SK-MEL-5 (cell line): Measurements from ENCODE around the gene HSPB6. TPM values are rescaled to one million over a fixed set of nuclear protein-coding genes. Genes with fewer than 3 reads are reported as not detected.
A peak's percentile ranks its signal among the peaks of the same experiment; 100 is the strongest.
"Not testable (repeated sequence)": the region's sequence is repeated elsewhere in the genome, so short reads cannot be mapped to it uniquely, and the experiment has no call there.

Experiments
- DNase-seq: peaks from one replicate; pipeline ENCODE4 v3.0.0-alpha.2; 2016; ENCODE audit warnings: low read depth, low spot score
- in situ Hi-C: cut with HindIII; loops from 2 replicates; pipeline ENCODE4 v1.10.0; 2016; ENCODE audit warnings: low sequenced_read_pairs, high pct_unique_total_duplicates, low pct_unique_long_range_greater_than_20kb
- total RNA-seq: library from RNA; depleted of rRNA; stranded (reverse); fragments of >200 nt; shearing (Covaris generic); gene quantifications from 2 replicates; pipeline ENCODE4 v1.2.3, GENCODE V29; 2014

HSPB6 gene
- total RNA-seq, 1 experiment from 2014 or later = not detected

DNA sequence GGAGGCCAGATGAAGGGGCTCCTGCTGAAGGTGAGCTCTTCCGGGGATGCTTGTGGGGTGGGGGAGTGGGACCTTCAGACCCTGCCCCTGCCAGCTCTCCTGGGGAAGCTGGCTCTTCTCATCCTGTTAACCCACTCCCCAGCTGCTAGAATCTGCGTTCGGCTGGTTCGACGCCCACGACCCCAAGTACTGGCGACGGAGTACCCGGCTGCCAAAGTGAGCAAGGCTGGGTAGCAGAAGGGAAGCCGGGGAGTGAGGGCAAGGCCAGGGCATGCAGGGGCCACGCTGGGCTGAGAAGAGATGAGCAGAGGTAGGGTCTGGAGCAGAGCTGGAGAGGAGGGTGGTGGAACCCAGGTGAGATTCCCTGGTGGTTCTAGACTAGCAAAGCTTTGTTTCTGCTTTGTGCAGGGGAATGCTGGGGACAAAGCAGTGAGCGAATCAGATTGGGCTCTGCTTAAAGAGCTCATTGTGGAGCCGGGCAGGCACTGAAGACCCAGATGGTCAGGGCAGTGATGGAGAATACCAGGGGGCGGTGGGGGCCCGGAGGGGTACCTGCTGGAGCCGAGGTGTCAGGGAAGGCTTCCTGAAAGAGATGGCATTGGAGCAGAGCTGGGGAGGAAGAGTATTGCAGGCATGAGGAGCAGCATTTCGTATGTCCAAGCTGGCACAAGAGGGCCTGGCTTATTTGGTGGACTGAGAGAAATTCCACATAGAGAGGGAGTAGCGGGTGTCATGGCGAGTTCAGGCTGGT is 28.7 kb downstream of the HSPB6 start:
- DNase-seq = no peak
- in situ Hi-C loops = no loop called here

DNA sequence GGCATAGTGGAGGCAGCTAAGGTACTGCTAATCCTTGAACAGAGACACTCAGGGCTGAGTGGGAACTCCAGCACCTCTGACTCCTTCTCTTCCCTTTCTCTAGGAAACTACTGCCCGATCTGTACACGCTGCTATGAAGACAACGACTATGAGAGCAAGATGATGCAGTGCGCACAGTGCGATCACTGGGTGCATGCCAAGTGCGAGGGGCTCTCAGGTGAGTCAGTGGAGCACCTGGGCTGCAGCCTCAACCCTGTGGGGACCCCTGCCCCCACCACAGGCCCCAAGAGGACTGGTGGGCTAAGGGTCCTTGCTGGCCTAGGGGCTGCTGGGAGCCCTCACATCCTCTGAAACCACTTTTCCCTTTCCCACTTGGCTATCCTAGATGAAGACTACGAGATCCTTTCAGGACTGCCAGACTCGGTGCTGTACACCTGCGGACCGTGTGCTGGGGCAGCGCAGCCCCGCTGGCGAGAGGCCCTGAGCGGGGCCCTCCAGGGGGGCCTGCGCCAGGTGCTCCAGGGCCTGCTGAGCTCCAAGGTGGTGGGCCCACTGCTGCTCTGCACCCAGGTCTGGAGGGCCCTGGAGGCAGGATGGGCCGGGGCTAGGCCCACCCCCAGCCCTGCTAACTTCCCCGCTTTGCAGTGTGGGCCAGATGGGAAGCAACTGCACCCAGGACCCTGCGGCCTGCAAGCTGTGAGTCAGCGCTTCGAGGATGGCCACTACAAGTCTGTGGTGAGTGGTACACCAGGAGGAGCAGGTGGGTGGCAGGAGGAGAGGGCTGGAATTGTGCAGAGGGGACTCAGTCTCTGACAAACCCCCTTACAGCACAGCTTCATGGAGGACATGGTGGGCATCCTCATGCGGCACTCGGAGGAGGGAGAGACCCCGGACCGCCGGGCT is 29.5 kb downstream of the HSPB6 start:
- in situ Hi-C loops = no loop called here
- no peak for DNase-seq

DNA sequence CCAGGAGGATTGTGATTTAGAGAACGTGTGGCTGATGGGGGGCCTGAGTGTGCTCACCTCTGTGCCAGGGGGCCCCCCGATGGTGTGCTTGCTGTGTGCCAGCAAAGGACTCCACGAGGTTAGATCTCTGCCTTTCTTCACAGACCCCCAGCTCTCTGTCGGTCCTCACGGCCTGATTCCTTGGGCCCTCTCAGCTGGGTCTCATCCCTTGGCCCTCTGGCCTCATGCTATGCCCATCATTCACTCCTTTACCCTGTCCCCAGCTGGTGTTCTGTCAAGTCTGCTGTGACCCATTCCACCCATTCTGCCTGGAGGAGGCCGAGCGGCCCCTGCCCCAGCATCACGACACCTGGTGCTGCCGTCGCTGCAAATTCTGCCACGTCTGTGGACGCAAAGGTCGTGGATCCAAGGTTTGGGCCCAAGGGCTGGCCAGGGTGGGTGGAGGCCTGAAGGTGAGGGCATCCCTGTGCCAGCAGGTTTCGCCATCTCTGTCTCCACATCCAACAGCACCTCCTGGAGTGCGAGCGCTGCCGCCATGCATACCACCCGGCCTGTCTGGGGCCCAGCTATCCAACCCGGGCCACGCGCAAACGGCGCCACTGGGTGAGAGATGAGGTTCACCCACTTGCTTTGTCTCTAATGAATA is 31.5 kb downstream of the HSPB6 start:
- DNase-seq = no peak
- in situ Hi-C loops = no loop called here

DNA sequence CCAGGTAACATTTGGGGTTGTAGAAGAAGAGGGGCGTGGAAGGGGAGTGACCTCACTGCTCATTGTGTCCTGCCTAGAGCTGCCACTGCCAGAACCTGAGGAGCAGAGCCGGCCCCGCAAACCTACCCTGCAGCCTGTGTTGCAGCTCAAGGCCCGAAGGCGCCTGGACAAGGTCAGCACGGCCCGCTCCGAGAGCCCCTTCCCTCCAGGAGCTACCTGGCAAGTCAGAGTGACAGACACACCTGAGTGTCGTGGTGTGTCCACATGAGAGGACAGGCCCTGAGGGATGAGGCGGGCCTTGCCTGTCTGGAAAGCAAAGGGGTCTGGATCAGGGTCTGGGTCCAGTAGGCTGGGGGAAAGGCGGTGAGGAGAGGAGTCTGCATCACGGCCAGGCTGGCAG is 32.3 kb downstream of the HSPB6 start:
- in situ Hi-C loops = no loop called here
- no peak for DNase-seq

DNA sequence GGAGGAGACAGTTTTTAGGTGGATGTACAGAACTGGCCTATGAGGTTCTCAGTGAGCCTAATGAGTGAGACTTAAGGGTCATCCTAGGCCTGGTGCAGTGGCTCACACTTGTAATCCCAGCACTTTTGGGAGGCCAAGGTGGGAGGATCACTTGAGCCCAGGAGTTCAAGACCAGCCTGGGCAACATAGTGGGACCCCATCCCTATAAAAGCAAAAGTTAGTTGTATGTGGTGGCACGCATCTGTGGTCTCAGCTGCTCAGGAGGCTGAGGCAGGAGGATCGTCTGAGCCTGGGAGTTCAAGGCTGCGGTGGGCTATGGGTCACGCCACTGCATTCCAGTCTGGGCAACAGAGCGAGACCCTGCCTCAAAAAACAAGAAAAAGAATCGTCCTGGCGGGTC is 32.7 kb downstream of the HSPB6 start:
- in situ Hi-C loops, DNase-seq: not testable (repeated sequence)

DNA sequence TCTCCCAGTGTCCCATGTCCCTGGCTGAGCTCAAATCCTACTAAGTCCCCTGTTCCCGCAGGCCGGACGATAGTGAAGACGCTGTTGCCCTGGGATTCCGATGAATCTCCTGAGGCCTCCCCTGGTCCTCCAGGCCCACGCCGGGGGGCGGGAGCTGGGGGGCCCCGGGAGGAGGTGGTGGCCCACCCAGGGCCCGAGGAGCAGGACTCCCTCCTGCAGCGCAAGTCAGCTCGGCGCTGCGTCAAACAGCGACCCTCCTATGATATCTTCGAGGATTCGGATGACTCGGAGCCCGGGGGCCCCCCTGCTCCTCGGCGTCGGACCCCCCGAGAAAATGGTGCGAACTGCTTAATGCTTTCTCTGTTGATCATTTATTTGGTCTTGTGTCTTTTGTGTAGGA is 33.2 kb downstream of the HSPB6 start:
- no peak for DNase-seq

DNA sequence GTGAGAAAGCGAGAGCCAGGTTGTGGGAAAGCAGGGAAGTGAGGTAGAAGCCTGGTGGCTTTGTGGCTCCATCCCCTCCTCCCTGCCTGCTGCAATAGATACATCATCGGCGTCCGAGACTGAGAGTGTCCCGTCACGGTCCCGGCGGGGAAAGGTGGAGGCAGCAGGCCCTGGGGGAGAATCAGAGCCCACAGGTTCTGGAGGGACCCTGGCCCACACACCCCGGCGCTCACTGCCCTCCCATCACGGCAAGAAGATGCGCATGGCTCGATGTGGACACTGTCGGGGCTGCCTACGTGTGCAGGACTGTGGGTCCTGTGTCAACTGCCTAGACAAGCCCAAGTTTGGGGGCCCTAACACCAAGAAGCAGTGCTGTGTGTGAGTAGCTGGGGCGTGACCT is 33.9 kb downstream of the HSPB6 start:
- no peak for DNase-seq
- in situ Hi-C loops = no loop called here

More for the DNA sequence above, 33.2 kb downstream of the HSPB6 start:
- in situ Hi-C loops = no loop called here

DNA sequence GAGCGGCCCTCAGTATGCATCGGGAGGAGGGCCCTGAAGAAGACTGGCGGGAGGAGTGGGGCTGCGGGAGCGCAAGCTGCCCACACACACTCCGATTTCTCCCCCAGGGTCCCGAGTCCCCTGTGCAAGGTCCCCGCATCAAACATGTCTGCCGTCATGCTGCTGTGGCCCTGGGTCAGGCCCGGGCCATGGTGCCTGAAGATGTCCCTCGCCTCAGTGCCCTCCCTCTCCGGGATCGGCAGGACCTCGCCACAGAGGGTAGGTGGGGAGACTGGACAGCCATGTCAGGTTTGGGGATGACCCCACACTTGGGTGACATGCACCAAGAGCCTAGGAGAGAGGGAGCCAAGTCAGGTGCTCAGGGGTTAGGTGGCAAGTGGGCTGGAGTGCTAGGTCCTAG is 34.4 kb downstream of the HSPB6 start:
- in situ Hi-C loops = no loop called here
- DNase-seq = no peak

DNA sequence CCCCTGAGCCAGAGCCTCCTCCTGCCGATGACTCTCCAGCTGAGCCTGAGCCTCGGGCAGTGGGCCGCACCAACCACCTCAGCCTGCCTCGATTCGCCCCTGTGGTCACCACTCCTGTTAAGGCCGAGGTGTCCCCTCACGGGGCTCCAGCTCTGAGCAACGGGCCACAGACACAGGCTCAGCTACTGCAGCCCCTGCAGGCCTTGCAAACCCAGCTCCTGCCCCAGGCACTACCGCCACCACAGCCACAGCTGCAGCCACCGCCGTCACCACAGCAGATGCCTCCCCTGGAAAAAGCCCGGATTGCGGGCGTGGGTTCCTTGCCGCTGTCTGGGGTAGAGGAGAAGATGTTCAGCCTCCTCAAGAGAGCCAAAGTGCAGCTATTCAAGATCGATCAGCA is 35.5 kb downstream of the HSPB6 start:
- in situ Hi-C loops = no loop called here
- no peak for DNase-seq

DNA sequence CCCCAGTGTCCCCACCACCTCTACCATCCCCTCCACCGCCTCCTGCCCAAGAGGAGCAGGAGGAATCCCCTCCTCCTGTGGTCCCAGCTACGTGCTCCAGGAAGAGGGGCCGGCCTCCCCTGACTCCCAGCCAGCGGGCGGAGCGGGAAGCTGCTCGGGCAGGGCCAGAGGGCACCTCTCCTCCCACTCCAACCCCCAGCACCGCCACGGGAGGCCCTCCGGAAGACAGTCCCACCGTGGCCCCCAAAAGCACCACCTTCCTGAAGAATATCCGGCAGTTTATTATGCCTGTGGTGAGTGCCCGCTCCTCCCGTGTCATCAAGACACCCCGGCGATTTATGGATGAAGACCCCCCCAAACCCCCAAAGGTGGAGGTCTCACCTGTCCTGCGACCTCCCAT is 36.2 kb downstream of the HSPB6 start:
- no peak for DNase-seq
- in situ Hi-C loops = no loop called here

DNA sequence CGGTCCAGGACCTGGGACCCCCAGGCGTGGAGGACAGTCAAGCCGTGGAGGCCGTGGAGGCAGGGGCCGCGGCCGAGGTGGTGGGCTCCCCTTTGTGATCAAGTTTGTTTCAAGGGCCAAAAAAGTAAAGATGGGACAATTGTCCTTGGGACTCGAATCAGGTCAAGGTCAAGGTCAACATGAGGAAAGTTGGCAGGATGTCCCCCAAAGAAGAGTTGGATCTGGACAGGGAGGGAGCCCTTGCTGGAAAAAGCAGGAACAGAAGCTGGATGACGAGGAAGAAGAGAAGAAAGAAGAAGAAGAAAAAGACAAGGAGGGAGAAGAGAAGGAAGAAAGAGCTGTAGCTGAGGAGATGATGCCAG is 36.7 kb downstream of the HSPB6 start:
- DNase-seq = no peak
- in situ Hi-C loops = no loop called here

DNA sequence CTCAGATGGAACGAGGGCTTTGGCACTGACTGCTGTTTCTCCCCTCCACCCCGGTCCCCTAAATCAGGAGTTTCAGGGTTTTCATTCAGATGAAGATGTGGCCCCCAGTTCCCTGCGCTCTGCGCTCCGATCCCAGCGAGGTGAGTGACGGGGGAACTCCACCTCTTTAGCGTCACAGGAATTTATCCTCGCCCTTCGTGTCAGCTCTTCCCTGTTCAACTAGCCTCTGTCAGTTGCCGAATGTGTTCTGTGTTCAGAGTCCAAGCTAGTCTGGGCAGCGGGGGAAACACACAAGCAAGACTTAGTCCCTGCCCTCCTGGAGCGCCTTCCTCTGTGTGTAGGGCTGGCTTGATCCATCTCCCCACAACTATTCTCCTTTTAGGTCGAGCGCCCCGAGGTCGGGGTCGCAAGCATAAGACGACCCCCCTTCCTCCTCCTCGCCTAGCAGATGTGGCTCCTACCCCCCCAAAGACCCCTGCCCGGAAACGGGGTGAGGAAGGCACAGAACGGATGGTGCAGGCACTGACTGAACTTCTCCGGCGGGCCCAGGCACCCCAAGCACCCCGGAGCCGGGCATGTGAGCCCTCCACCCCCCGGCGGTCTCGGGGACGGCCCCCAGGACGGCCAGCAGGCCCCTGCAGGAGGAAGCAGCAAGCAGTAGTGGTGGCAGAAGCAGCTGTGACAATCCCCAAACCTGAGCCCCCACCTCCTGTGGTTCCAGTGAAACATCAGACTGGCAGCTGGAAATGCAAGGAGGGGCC is 37.2 kb downstream of the HSPB6 start:
- in situ Hi-C loops = no loop called here
- no peak for DNase-seq

DNA sequence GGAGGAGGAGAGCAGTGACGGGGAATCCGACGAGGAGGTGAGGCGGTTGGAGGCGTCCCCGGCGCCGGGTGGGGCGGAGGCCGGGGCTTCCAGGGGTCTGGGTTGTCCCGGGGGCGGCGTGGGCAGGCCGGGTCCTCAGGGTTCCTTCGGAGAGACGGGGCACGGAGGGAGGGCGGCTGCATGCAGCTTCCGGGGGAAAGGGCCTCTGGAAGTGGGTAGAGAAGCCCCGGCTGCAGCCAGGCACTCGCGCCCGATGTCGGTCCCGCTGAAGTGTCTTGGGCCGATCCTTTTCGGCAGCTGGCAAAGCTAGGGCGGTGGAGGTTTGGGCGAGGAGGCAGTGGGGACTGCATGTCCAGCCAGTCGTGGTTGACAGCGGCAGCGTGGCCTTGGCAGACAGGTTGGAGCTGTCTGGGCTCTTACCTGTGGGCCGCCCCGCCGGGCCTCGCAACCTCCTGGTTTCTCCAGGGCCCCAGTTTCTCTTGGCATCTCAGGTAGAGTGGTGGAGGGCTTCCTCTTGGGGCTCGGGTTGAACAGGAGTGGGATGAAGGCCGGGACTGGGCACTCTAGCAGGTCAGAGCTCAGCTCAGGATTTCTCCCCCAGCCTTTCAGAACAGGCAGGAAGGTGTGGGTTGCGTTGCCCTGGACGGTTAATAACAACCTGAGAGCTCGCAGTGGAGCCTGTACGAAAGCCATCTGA is 38.3 kb downstream of the HSPB6 start:
- no peak for DNase-seq
- in situ Hi-C loops = no loop called here

DNA sequence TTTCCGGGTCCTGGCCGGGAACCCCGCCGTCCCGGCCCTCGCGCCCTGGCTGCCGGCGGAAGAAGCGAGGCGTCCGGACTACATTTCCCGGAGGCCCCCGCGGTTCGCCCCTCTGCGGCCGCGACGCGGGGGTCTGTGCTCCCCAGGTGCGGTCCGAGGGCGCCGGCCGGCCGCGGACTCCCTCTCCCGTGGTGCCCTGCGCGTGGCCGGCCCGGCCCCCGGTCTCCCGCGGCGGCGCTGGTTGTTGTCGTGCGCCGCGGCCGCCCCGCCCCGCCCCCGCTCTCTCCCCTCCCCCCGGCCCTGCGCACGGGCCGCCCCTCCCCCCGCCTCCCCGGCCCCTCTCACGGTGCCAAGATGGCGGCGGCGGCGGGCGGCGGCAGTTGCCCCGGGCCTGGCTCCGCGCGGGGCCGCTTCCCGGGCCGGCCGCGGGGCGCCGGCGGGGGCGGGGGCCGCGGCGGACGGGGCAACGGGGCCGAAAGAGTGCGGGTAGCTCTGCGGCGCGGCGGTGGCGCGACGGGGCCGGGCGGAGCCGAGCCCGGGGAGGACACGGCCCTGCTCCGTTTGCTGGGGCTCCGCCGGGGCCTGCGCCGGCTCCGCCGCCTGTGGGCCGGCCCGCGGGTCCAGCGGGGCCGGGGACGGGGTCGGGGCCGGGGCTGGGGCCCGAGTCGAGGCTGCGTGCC is 39.0 kb downstream of the HSPB6 start, which contains the start of gene KMT2B:
TSS of gene KMT2B (plus strand) at position 339 of the 680 bp plus-strand sequence. CDS start at position 355, 16 bp downstream.
- in situ Hi-C loops = no loop called here
- DNase-seq = no peak

DNA sequence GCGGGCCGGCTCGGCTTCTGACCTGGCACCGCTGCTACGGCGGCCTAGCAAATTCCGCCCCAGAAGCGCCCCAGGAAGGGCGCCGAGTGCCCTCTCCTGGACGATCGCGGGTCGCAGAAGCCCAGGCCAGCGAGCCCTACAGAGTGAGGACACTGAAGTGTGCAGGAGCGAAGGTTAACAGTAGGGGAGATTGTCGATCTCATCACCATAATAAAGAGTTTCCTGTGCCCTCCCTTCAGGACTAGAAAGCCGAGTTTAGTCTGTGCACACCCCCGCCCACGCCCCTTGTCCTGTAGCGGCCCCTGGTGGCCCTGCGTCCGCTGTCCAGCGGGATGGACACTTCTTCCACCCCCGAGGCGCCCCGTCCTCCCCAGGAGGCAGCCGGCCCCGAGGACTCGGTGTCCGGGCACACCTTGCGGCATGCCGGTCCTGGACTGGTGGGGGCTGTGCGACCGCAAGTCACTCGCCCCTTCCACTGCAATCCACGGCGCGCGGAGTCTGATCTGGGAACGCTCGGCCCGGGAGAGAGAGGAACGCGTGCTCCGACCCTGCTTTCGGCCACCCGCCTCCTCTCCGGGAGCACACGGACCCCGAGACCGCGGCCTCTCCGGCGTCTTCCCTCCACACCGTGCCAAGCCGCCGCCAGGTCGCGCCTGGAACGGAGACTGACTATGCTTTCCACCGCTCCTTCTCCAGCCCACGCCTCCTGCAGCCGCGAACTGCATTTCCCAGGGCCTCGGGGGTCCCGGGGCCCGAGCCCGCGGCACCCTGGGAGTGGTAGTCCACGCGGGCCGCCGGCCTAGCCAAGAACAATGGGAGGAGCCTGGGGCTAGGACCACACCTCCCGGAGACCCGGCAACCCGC is 39.8 kb downstream of the HSPB6 start:
- in situ Hi-C loops = no loop called here
- DNase-seq = peak; percentile 92
